ENCODE results near the gene EEFSEC.

DNA sequence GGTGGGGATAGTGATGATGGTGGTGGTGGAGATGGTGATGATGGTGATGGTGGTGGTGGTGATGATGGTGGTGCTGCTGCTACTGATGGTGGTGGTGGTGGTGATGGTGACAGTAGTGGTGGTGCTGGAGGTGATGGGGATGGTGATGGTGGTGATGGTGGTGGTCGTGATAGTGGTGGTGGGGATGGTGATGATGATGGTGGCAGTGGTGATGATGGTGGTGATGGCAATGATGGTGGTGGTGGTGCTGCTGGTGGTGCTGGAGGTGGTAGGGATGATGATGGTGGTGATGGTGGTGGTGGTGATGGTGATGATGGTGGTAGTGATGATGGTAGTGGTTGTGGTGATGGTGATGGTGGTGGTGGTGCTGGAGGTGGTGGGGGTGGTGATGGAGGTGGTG lies 292.1 kb downstream of the EEFSEC start:
- TF ChIP-seq EZH2 (IDR thresholded peaks at IDR 0.05; ENCODE audit: insufficient read depth, poor library complexity, severe bottlenecking) (no peak), EZH2phosphoT487 (IDR thresholded peaks at IDR 0.05; ENCODE audit: insufficient read depth, low read depth) (no peak)

Data from GM23248 (cell line).